GM19455 (cell line): Measurements from ENCODE around the gene CLASP2.

Experiments
- ATAC-seq: cut with Tn5 transposase; IDR thresholded peaks from one replicate; pipeline ENCODE4 v1.9.1; 2021; ENCODE audit not compliant: unreplicated experiment

CLASP2 gene

DNA sequence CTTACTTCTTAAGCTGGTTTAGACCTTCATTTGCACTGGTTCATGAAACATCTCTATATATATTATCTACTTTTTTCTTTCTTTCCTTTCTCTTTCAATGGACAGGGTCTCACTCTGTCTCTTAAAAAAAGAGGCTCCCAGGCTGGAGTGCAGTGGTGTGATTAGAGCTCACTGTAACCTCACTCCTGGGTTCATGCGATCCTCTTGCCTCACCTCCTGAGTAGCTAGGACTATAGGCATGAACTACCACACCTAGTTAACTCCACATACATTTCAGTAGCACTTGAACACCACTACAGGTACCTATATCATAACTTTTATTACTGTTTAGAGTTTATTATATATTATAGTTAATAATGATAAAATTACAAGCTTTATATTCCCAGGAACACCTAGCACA is 160.8 kb downstream of the CLASP2 start:
- ATAC-seq = no peak

- no peak for ATAC-seq
Measured at GRCh38 chr3:33547101-33547500, 171.0 kb downstream of the CLASP2 start.

DNA sequence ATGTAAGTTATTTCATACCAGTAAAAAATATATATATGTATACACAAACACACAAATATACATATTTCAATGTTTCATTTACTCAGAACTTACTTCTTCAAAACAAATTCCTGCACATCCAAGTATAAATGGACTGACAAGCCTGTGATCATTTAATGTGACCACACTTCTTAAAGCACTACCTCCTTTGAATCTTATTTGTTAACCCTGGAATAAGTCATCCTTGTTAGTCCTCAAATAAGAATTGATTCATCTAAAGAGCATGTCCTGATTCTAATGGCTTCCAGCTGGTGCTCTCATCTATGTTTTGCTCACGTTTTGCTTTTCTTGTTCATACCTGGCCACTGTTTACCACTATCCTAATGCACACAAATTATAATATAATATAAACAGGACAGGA is 173.9 kb downstream of the CLASP2 start:
- no peak for ATAC-seq

- ATAC-seq = no peak
Measured at GRCh38 chr3:33543601-33544000, 174.5 kb downstream of the CLASP2 start.

DNA sequence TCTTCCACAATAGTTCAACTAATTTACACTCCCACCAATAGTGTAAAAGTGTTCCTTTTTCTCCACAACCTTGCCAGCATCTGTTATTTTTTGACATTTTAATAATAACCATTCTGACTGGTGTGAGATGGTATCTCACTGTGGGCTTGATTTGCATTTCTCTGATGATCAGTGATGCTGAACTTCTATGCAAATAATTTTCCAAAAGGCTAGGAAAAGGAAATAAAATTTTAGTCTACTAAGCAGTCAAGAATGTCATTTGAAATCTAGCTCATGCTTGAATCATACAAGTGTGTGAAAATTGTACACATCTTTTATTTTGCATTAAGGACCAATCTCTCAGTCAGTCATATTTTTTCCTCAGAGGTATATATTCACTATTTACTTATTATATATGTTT is 176.1 kb downstream of the CLASP2 start:
- ATAC-seq = no peak

DNA sequence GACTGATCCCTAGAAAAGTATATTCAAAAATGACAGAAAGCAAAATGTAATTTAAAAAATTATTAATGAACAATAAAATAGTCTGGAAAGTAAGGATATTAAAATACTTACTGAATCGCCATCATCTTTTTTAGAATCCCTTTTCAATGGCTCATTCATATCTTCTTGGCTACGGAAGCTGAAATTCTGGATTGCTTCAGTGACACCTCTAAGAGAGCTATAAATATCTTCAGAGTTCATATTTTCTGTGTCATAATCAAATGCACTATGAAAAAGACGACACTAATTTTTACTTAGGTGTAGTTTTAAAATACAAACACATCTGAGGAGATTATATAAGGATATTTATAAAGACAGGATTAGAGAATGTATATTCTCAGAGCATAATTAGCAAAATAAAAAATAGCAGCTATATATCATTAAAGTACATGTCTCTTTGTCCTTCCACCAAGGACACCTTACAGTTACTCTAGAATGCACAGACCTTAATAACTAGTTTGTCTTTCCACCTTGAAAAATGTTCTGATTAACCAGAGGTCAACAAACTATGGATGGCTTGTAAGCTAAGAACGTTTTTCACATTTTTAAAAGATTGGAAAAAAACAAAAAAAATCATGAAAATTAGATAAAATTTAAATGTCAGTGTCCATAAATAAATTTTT is 179.2 kb downstream of the CLASP2 start:
- no peak for ATAC-seq

- no peak for ATAC-seq
Measured at GRCh38 chr3:33537133-33537532, 180.9 kb downstream of the CLASP2 start.

DNA sequence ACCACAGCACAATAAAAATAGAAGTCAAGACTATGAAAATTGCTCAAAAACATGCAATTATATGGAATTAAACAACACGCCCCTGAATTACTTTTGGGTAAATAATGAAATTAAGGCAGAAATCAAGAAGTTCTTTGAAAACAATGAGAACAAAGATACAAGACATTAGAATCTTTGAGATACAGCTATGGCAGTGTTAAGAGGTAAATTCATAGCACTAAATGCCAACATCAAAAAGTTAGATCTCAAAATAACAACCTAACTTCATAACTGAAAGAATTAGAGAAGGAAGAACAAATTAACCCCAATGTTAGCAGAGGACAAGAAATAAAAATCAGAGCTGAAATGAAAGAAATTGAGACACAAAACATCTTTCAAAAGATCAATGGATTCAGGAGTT is 191.3 kb downstream of the CLASP2 start:
- no peak for ATAC-seq

GRCh38 chr3:33525232-33525631 is 192.8 kb downstream of the CLASP2 start:
- ATAC-seq = no peak

- no peak for ATAC-seq
Measured at GRCh38 chr3:33523093-33523667, 194.9 kb downstream of the CLASP2 start.

DNA sequence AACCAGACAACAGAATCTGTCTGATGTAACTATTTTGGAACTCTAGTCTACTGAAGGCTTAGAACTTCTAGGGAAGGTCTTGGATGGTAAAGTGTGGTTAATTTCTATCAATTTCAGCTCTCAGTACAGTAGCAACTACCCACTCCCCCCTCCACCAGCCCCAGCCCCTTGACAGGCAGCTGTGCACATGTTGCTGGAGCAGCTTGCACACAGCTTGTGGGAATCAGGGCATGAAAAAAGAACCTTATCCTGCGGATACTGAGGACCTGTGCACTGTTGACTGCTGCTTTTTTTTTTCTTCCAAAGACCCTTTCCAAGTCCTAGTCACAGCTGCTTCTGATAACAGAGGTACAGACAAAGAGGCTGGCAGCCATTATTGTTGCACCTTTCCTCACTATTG is 196.3 kb downstream of the CLASP2 start:
- no peak for ATAC-seq

GRCh38 chr3:33513262-33513863 is 204.7 kb downstream of the CLASP2 start:
- ATAC-seq = no peak

DNA sequence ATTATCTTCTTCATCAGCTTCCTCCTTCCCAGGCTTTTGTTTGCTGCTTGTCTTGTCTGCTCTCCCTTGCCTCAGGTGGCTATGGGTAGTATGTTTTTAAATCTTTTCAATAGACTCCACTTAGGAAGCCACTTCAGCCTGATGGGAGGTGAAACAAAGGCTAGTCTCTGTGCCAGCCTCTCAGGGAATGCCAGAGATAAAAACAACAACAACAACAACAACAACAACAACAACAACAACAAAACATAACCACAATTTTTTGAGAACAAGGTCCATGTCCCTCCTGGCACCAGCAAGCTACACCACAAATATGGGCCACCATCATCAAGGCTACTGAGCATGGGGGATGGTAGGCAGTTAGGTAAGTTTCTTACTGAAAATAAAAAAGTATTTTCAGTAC is 213.0 kb downstream of the CLASP2 start:
- ATAC-seq = no peak

DNA sequence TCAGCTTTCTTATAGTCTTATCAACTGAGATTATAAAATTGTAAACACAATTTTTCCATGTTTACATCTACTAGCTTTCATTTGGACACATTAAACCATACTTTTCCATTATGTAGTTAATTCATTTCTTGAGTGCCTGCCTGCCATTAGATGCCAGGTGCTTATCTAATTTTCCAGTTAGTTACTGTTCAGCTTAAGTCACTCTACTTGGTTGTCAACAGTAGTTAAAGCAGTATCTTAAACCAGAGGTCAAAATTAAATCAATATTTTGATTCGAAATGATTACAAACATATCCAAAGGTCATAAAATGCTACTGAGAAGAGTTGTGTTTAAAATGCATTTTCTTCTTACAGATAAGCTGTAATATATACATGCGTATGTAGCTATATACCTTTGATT is 221.6 kb downstream of the CLASP2 start:
- ATAC-seq = no peak

DNA sequence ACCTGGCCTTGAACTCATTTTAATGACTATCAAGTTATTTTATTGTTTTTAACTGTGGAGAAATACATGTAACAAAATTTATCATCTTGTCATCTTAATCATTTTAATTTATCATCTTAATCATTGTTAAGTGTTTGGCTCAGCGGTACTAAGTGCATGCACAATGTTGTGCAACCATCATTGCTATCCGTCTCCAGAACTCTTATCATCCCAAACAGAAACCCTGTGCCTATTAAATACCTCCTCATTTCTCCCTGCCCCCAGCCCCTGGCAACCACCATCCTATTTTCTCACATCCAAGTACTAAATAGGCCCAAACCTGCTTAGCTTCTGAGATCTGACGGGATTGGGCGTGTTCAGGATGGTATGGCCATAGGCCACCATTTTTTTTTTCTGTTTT is 226.3 kb downstream of the CLASP2 start:
- no peak for ATAC-seq

DNA sequence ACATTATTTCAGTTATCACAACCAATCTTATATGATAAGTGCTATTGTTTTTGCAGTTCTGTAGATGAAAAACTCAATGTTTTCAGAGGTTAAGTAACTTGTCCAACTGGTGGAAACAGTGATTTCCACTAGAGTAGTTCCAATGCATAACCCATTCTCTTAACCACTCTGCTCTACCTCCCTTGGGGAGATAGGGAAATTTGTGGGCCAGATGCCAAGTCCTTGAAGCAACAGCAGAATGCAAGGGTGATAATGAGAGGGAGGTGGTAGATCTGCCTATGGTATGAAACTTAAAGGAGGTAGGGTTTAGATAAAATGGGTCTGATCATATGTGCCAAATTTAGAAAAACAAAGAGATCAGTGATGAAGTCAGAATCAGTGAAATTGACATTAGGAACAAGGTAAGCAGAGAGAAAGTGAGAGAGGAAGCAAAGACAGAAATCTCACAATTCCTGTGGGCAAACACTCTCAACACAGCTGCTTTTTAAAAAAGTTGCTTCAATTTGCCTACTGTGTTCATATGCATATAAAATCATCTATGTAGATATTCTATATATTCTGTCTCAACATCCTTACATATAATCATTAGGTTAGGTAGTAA is 227.3 kb downstream of the CLASP2 start:
- no peak for ATAC-seq

GRCh38 chr3:33488683-33489082 is 229.4 kb downstream of the CLASP2 start:
- ATAC-seq = no peak

- no peak for ATAC-seq
Measured at GRCh38 chr3:33488246-33488645, 229.8 kb downstream of the CLASP2 start.

DNA sequence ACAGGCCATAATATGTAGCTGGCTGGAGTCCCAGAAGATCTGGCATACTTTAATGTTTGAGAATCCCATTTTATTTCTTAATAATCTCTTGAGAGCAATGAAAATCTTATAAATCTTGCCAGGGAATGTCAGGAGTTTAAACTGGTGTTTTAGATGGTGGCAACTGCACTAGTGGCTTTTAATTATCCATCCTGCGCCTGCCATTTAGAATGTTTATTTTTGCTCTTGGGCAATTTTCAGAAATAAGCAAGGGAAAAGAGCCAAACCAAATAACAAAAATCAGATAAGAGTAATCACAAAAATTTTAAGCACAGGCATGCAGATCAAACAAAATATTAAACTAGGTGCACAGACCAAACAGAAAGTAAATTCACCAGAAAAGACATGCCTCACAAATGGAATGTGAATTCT is 235.9 kb downstream of the CLASP2 start:
- no peak for ATAC-seq

- ATAC-seq = no peak
Measured at GRCh38 chr3:33474896-33475295, 243.2 kb downstream of the CLASP2 start.

DNA sequence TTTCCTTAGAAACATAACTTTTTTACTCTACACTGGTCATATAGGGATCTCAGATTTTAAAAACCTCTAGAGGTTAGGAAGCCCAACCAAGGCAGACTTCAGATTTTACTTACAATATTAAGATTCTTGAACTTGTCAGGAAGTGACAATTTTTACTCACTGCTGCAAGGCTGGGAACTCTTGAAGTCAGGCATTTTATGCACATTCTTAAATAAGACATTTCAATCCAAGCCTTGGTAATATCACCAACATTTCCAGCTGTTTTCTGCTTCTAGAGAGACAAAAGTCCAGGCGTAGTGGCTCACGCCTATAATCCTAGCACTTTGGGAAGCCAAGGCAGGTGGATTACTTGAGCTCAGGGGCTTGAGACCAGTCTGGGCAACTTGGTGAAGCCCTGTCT is 244.2 kb downstream of the CLASP2 start:
- ATAC-seq = no peak

DNA sequence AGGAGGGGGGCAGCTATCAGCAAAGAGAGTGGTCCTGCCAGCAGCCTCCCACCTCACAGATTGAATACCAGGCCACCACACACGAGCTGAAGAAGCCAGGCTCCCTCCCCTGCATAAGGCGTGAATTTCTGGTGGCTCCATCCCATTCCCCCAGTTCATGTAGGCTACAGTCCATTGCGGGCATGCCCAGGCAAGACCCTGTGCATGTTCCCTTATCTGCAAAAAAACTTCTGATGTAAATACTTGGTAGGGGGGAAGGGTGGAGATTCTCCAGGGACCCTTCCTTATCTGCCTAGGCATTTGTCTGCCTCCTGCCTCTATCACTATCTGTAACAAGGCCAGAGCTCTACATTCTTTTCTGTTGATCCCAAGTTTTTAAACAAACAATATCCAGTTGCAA is 250.3 kb downstream of the CLASP2 start:
- no peak for ATAC-seq
